ENCODE results near the gene RANBP10.
A peak's percentile ranks its signal among the peaks of the same experiment; 100 is the strongest.

Gene RANBP10

GRCh38 chr16:67807148-67807682 is 855 bp upstream of the RANBP10 start:
- H3K4me1 ChIP-seq (ENCODE audit: control extremely low read depth in 1 of 4, control insufficient read depth in 4 of 4, insufficient read depth in 4 of 4, low read length in 3 of 4), result peaks cover 10 to 30% (median 20%) of the 10 kb centered on the region in 4 experiments
- peaks cover 3 to 16% (median 8%) of the 10 kb centered on the region in 4 experiments for H3K36me3 ChIP-seq (ENCODE audit: control insufficient read depth in 4 of 4, insufficient read depth in 4 of 4, low read length in 3 of 4)
- WGBS (ENCODE audit: insufficient coverage), result 45% methylated on average over 18 of the region's 24 CpGs
- no peaks in the 10 kb centered on the region for H3K9me3 ChIP-seq (ENCODE audit: control extremely low read depth in 1 of 5, control insufficient read depth in 4 of 5, insufficient read depth in 2 of 5, low read depth in 1 of 5, low read length in 4 of 5)
- H3K4me3 ChIP-seq (ENCODE audit: control insufficient read depth in 1 of 7, extremely low read depth in 1 of 7, insufficient read depth in 4 of 7, low read depth in 2 of 7, low read length in 6 of 7), result peak overlapping the region; percentile 78 to 100 (median 94)
- DNase-seq, result no peak
- ChIA-PET POLR2A (interaction anchor here (0.6 to 1.2 kb wide), 3 partner anchors 9 to 26 kb away, joined by 3 to 6 read pairs (median 3); no protein-coding TSS in a partner anchor), CTCF (interaction anchor here (0.7 to 3.0 kb wide), 13 partner anchors 9 to 245 kb away, joined by 3 to 24 read pairs (median 3); no protein-coding TSS in a partner anchor)
- H3K27ac ChIP-seq (ENCODE audit: insufficient read depth in 1 of 2, low read depth in 1 of 2, low read length in 2 of 2, poor library complexity in 1 of 2, severe bottlenecking in 2 of 2), result peak overlapping the region; percentile 38 to 94
- no peaks in the 10 kb centered on the region for H3K27me3 ChIP-seq (replicated peaks in 2 of 5; ENCODE audit: control insufficient read depth in 4 of 5, insufficient read depth in 5 of 5, low read length in 4 of 5)

- CTCF ChIA-PET, result interaction anchor here (0.5 to 3.0 kb wide), 7 partner anchors 10 to 133 kb away, joined by 3 to 24 read pairs (median 3); no protein-coding TSS in a partner anchor
- H3K4me3 ChIP-seq (ENCODE audit: control insufficient read depth in 1 of 7, extremely low read depth in 1 of 7, insufficient read depth in 4 of 7, low read depth in 2 of 7, low read length in 6 of 7), result peak overlapping the region; percentile 78 to 100 (median 94)
Measured at GRCh38 chr16:67805718-67806427, 487 bp downstream of the RANBP10 start.

GRCh38 chr16:67804853-67805542 is 1.4 kb downstream of the RANBP10 start:
- CTCF ChIA-PET, result interaction anchor here (0.5 to 0.9 kb wide), 2 partner anchors 11 to 12 kb away, joined by 3 to 4 read pairs; no protein-coding TSS in a partner anchor
- Histone ChIP-seq H3K4me1 (ENCODE audit: control extremely low read depth in 1 of 4, control insufficient read depth in 4 of 4, insufficient read depth in 4 of 4, low read length in 3 of 4) (peaks cover 10 to 38% (median 22%) of the 10 kb centered on the region in 4 experiments), H3K27me3 (replicated peaks in 2 of 5; ENCODE audit: control insufficient read depth in 4 of 5, insufficient read depth in 5 of 5, low read length in 4 of 5) (no peaks in the 10 kb centered on the region), H3K9me3 (ENCODE audit: control extremely low read depth in 1 of 5, control insufficient read depth in 4 of 5, insufficient read depth in 2 of 5, low read depth in 1 of 5, low read length in 4 of 5) (no peaks in the 10 kb centered on the region), H3K4me3 (ENCODE audit: control insufficient read depth in 1 of 7, extremely low read depth in 1 of 7, insufficient read depth in 4 of 7, low read depth in 2 of 7, low read length in 6 of 7) (peak overlapping the region; percentile 78 to 100 (median 94)), H3K36me3 (ENCODE audit: control insufficient read depth in 4 of 4, insufficient read depth in 4 of 4, low read length in 3 of 4) (peaks cover 3 to 27% (median 16%) of the 10 kb centered on the region in 4 experiments), H3K27ac (ENCODE audit: insufficient read depth in 1 of 2, low read depth in 1 of 2, low read length in 2 of 2, poor library complexity in 1 of 2, severe bottlenecking in 2 of 2) (peak overlapping the region in 1 of 2 experiments; percentile 94)
- WGBS (ENCODE audit: insufficient coverage), result 100% methylated on average over 3 of the region's 4 CpGs
- DNase-seq, result no peak
- POLR2A ChIA-PET, result no interaction called here

More at GRCh38 chr16:67805718-67806427, 487 bp downstream of the RANBP10 start:
- Histone ChIP-seq H3K27me3 (replicated peaks in 2 of 5; ENCODE audit: control insufficient read depth in 4 of 5, insufficient read depth in 5 of 5, low read length in 4 of 5) (no peaks in the 10 kb centered on the region), H3K4me1 (ENCODE audit: control extremely low read depth in 1 of 4, control insufficient read depth in 4 of 4, insufficient read depth in 4 of 4, low read length in 3 of 4) (peaks cover 10 to 36% (median 20%) of the 10 kb centered on the region in 4 experiments), H3K9me3 (ENCODE audit: control extremely low read depth in 1 of 5, control insufficient read depth in 4 of 5, insufficient read depth in 2 of 5, low read depth in 1 of 5, low read length in 4 of 5) (no peaks in the 10 kb centered on the region), H3K27ac (ENCODE audit: insufficient read depth in 1 of 2, low read depth in 1 of 2, low read length in 2 of 2, poor library complexity in 1 of 2, severe bottlenecking in 2 of 2) (peak overlapping the region; percentile 86 to 94), H3K36me3 (ENCODE audit: control insufficient read depth in 4 of 4, insufficient read depth in 4 of 4, low read length in 3 of 4) (peaks cover 3 to 22% (median 11%) of the 10 kb centered on the region in 4 experiments)
- 2% methylated on average over 26 of the region's 26 CpGs for WGBS (ENCODE audit: insufficient coverage)
- DNase-seq, result no peak
- POLR2A ChIA-PET, result interaction anchor here (1.1 to 1.2 kb wide), 2 partner anchors 10 to 24 kb away, joined by 3 to 6 read pairs; no protein-coding TSS in a partner anchor

- Histone ChIP-seq H3K27me3 (replicated peaks in 2 of 5; ENCODE audit: control insufficient read depth in 4 of 5, insufficient read depth in 5 of 5, low read length in 4 of 5) (no peaks in the 10 kb centered on the region), H3K36me3 (ENCODE audit: control insufficient read depth in 4 of 4, insufficient read depth in 4 of 4, low read length in 3 of 4) (peaks cover 3 to 30% (median 19%) of the 10 kb centered on the region in 4 experiments), H3K4me3 (ENCODE audit: control insufficient read depth in 1 of 7, extremely low read depth in 1 of 7, insufficient read depth in 4 of 7, low read depth in 2 of 7, low read length in 6 of 7) (no peak overlapping the region), H3K27ac (ENCODE audit: insufficient read depth in 1 of 2, low read depth in 1 of 2, low read length in 2 of 2, poor library complexity in 1 of 2, severe bottlenecking in 2 of 2) (no peak overlapping the region), H3K4me1 (ENCODE audit: control extremely low read depth in 1 of 4, control insufficient read depth in 4 of 4, insufficient read depth in 4 of 4, low read length in 3 of 4) (peaks cover 10 to 38% (median 22%) of the 10 kb centered on the region in 4 experiments), H3K9me3 (ENCODE audit: control extremely low read depth in 1 of 5, control insufficient read depth in 4 of 5, insufficient read depth in 2 of 5, low read depth in 1 of 5, low read length in 4 of 5) (no peaks in the 10 kb centered on the region)
- peak in 2 of 3 donors; percentile 35 to 51 for DNase-seq
- ChIA-PET POLR2A (interaction anchor here (0.7 kb wide), 1 partner anchor 46 kb away, joined by 5 read pairs; no protein-coding TSS in a partner anchor), CTCF (interaction anchor here (0.9 kb wide), 1 partner anchor 131 kb away, joined by 5 read pairs; no protein-coding TSS in a partner anchor)
- 100% methylated on average over 1 of the region's 3 CpGs for WGBS (ENCODE audit: insufficient coverage)
Measured at GRCh38 chr16:67803894-67804293, 2.5 kb downstream of the RANBP10 start.

- no peak overlapping the region for H3K4me3 ChIP-seq (ENCODE audit: control insufficient read depth in 1 of 7, extremely low read depth in 1 of 7, insufficient read depth in 4 of 7, low read depth in 2 of 7, low read length in 6 of 7)
- no peaks in the 10 kb centered on the region for H3K27me3 ChIP-seq (replicated peaks in 2 of 5; ENCODE audit: control insufficient read depth in 4 of 5, insufficient read depth in 5 of 5, low read length in 4 of 5)
- peaks cover 9 to 31% (median 26%) of the 10 kb centered on the region in 4 experiments for H3K36me3 ChIP-seq (ENCODE audit: control insufficient read depth in 4 of 4, insufficient read depth in 4 of 4, low read length in 3 of 4)
- ChIA-PET CTCF (interaction anchor here (0.8 to 2.5 kb wide), 5 partner anchors 14 to 129 kb away, joined by 3 to 12 read pairs (median 3); partner anchors contain the start of gene NUTF2), POLR2A (no interaction called here)
- no peaks in the 10 kb centered on the region for H3K9me3 ChIP-seq (ENCODE audit: control extremely low read depth in 1 of 5, control insufficient read depth in 4 of 5, insufficient read depth in 2 of 5, low read depth in 1 of 5, low read length in 4 of 5)
- WGBS (ENCODE audit: insufficient coverage), result 60% methylated on average over 1 of the region's 2 CpGs
- H3K4me1 ChIP-seq (ENCODE audit: control extremely low read depth in 1 of 4, control insufficient read depth in 4 of 4, insufficient read depth in 4 of 4, low read length in 3 of 4), result peaks cover 10 to 30% (median 16%) of the 10 kb centered on the region in 4 experiments
- peak overlapping the region in 1 of 2 experiments; percentile 3 for H3K27ac ChIP-seq (ENCODE audit: insufficient read depth in 1 of 2, low read depth in 1 of 2, low read length in 2 of 2, poor library complexity in 1 of 2, severe bottlenecking in 2 of 2)
- DNase-seq, result peak in 1 of 3 donors; percentile 28
Measured at GRCh38 chr16:67801883-67802282, 4.5 kb downstream of the RANBP10 start.

- H3K27me3 ChIP-seq (replicated peaks in 2 of 5; ENCODE audit: control insufficient read depth in 4 of 5, insufficient read depth in 5 of 5, low read length in 4 of 5), result no peaks in the 10 kb centered on the region
- ChIA-PET CTCF (interaction anchor here (1.0 to 2.5 kb wide), 6 partner anchors 15 to 348 kb away, joined by 3 to 12 read pairs (median 4); partner anchors contain the start of gene NUTF2), POLR2A (no interaction called here)
- H3K4me3 ChIP-seq (ENCODE audit: control insufficient read depth in 1 of 7, extremely low read depth in 1 of 7, insufficient read depth in 4 of 7, low read depth in 2 of 7, low read length in 6 of 7), result no peak overlapping the region
- H3K4me1 ChIP-seq (ENCODE audit: control extremely low read depth in 1 of 4, control insufficient read depth in 4 of 4, insufficient read depth in 4 of 4, low read length in 3 of 4), result peaks cover 10 to 29% (median 16%) of the 10 kb centered on the region in 4 experiments
- WGBS (ENCODE audit: insufficient coverage), result 86% methylated on average over 1 of the region's 1 CpG
- peaks cover 9 to 31% (median 26%) of the 10 kb centered on the region in 4 experiments for H3K36me3 ChIP-seq (ENCODE audit: control insufficient read depth in 4 of 4, insufficient read depth in 4 of 4, low read length in 3 of 4)
- no peak for DNase-seq
- H3K9me3 ChIP-seq (ENCODE audit: control extremely low read depth in 1 of 5, control insufficient read depth in 4 of 5, insufficient read depth in 2 of 5, low read depth in 1 of 5, low read length in 4 of 5), result no peaks in the 10 kb centered on the region
- no peak overlapping the region for H3K27ac ChIP-seq (ENCODE audit: insufficient read depth in 1 of 2, low read depth in 1 of 2, low read length in 2 of 2, poor library complexity in 1 of 2, severe bottlenecking in 2 of 2)
Measured at GRCh38 chr16:67801241-67801640, 5.1 kb downstream of the RANBP10 start.

Measured in common myeloid progenitor, CD34-positive (primary cell).